CD14-positive monocyte (primary cell): ENCODE data around the gene ZNF275. TPM values are rescaled to one million over a fixed set of nuclear protein-coding genes. Genes with fewer than 3 reads are reported as not detected.

Experiments
- DNase-seq, 3 donors: peaks; one replicate each; pipeline ENCODE4 v3.0.0-alpha.2; 2011 to 2022
- H2AFZ ChIP-seq: 2 replicates; pipeline ENCODE4 v1.6.0; 2012; ENCODE audit warnings: mild to moderate bottlenecking, low read depth, low read length, inconsistent platforms; ENCODE audit not compliant: insufficient read depth, poor library complexity, severe bottlenecking
- H3K27ac ChIP-seq, 2 donors: 1 replicate in 1 of 2; 2 replicates in 1 of 2; pipeline ENCODE4 v1.5.1; 2012 to 2013; ENCODE audit warnings: low read length in 2 of 2, control low read depth in 1 of 2, inconsistent platforms in 1 of 2, low read depth in 1 of 2, mild to moderate bottlenecking in 1 of 2
- H3K27me3 ChIP-seq, 2 donors: one replicate each; pipeline versions ENCODE4 v1.6.0 to v1.6.1; 2011 to 2013; ENCODE audit warnings: low read length in 2 of 2; ENCODE audit not compliant: control insufficient read depth in 2 of 2, insufficient read depth in 2 of 2
- H3K36me3 ChIP-seq, 2 donors: replicated peaks in 1 of 2; 1 replicate in 1 of 2; 2 replicates in 1 of 2; pipeline versions ENCODE4 v1.5.1 to v1.6.1; 2012 to 2013; ENCODE audit warnings: low read length in 2 of 2, control low read depth in 1 of 2, inconsistent platforms in 1 of 2, mild to moderate bottlenecking in 1 of 2; ENCODE audit not compliant: insufficient read depth in 2 of 2, control insufficient read depth in 1 of 2
- H3K4me1 ChIP-seq, 2 donors: 1 replicate in 1 of 2; 2 replicates in 1 of 2; pipeline versions ENCODE4 v1.5.1 to v1.6.1; 2012 to 2013; ENCODE audit warnings: low read length in 2 of 2, control low read depth in 1 of 2, inconsistent platforms in 1 of 2, mild to moderate bottlenecking in 1 of 2, moderate library complexity in 1 of 2; ENCODE audit not compliant: insufficient read depth in 2 of 2, control insufficient read depth in 1 of 2
- H3K4me2 ChIP-seq: replicated peaks from 2 replicates; pipeline ENCODE3; 2012; ENCODE audit warnings: low read length, moderate library complexity, mild to moderate bottlenecking; ENCODE audit not compliant: poor library complexity, severe bottlenecking; ENCODE audit errors: extremely low read depth
- H3K4me3 ChIP-seq, 3 experiments: fragments of 200-600 bp in 1 of 3; sonication (generic) in 1 of 3; replicated peaks in 1 of 3; 1 replicate in 2 of 3; 2 replicates in 1 of 3; pipeline ENCODE4 v1.5.1; 2011 to 2013; ENCODE audit warnings: low read length in 3 of 3, mild to moderate bottlenecking in 3 of 3, control low read depth in 2 of 3, low read depth in 2 of 3, inconsistent platforms in 1 of 3, moderate library complexity in 1 of 3
- H3K79me2 ChIP-seq: 2 replicates; pipeline ENCODE4 v1.6.0; 2012; ENCODE audit warnings: mild to moderate bottlenecking, control low read depth, inconsistent platforms, low read length, moderate library complexity; ENCODE audit not compliant: insufficient read depth
- H3K9ac ChIP-seq: 2 replicates; pipeline ENCODE4 v1.6.0; 2017; ENCODE audit warnings: low read length, mild to moderate bottlenecking; ENCODE audit not compliant: insufficient read depth, poor library complexity, severe bottlenecking
- H3K9me3 ChIP-seq, 2 donors: replicated peaks in 1 of 2; 1 replicate in 1 of 2; 2 replicates in 1 of 2; pipeline versions ENCODE4 v1.5.1 to v1.6.1; 2012 to 2013; ENCODE audit warnings: low read length in 2 of 2, control low read depth in 1 of 2; ENCODE audit not compliant: control insufficient read depth in 1 of 2, insufficient read depth in 1 of 2
- H4K20me1 ChIP-seq: 2 replicates; pipeline ENCODE4 v1.6.0; 2012; ENCODE audit warnings: mild to moderate bottlenecking, low read length, control low read depth, moderate library complexity; ENCODE audit not compliant: insufficient read depth
- H3K27ac Mint-ChIP-seq, 7 donors: one replicate each; pipeline ENCODE4 v1.8.0; 2020; ENCODE audit warnings: mild to moderate bottlenecking in 7 of 7, mixed read lengths in 7 of 7, moderate library complexity in 6 of 7, inconsistent platforms in 2 of 7
- H3K27me3 Mint-ChIP-seq, 3 donors: one replicate each; pipeline ENCODE4 v1.8.0; 2021 to 2022; ENCODE audit warnings: low read depth in 3 of 3, mild to moderate bottlenecking in 3 of 3, mixed read lengths in 3 of 3, moderate library complexity in 3 of 3, inconsistent platforms in 1 of 3
- H3K36me3 Mint-ChIP-seq, 2 donors: one replicate each; pipeline ENCODE4 v1.8.0; 2020; ENCODE audit warnings: mixed read lengths in 2 of 2, inconsistent platforms in 1 of 2, mild to moderate bottlenecking in 1 of 2
- H3K4me1 Mint-ChIP-seq: one replicate; pipeline ENCODE4 v1.8.0; 2020; ENCODE audit warnings: mild to moderate bottlenecking, mixed read lengths
- H3K4me3 Mint-ChIP-seq, 2 donors: one replicate each; pipeline ENCODE4 v1.8.0; 2020; ENCODE audit warnings: mild to moderate bottlenecking in 2 of 2, mixed read lengths in 2 of 2, moderate library complexity in 1 of 2
- H3K9me3 Mint-ChIP-seq, 7 donors: one replicate each; pipeline ENCODE4 v1.8.0; 2020 to 2022; ENCODE audit warnings: mixed read lengths in 7 of 7, mild to moderate bottlenecking in 6 of 7, moderate library complexity in 6 of 7, inconsistent platforms in 2 of 7
- WGBS: methylation state at CpG from one replicate; pipeline ENCODE4 v1.1.5; 2013; ENCODE audit warnings: missing lambda C conversion rate; ENCODE audit not compliant: insufficient coverage; 5-methylcytosine and 5-hydroxymethylcytosine counted together
- intact Hi-C, 2 donors: fragments of 100-400 bp; cut with micrococcal nuclease; formaldehyde crosslinking; loops; one replicate each; pipeline versions ENCODE4 v1.15.0 to v1.15.1; 2023
- polyA plus RNA-seq, 3 donors: library from polyadenylated mRNA; depleted of rRNA in 1 of 3; unstranded in 2 of 3; stranded (reverse) in 1 of 3; fragments of 300-500 nt in 2 of 3; fragments of >200 nt in 1 of 3; fragmentation: Illumina TruSeq in 2 of 3; gene quantifications; 1 replicate in 2 of 3; 2 replicates in 1 of 3; pipeline ENCODE4 v1.2.3, GENCODE V29; 2012 to 2021
- TF ChIP-seq, protein P1 (sequence below): fragments of 200-600 bp; IDR thresholded peaks from one replicate; pipeline ENCODE4 v1.8.0; 2022; ENCODE audit warnings: antibody characterized with exemption, mild to moderate bottlenecking

The ZNF275 gene
- polyA plus RNA-seq, 3 donors, result 1.0 to 4.7 (median 2.1) TPM

DNA sequence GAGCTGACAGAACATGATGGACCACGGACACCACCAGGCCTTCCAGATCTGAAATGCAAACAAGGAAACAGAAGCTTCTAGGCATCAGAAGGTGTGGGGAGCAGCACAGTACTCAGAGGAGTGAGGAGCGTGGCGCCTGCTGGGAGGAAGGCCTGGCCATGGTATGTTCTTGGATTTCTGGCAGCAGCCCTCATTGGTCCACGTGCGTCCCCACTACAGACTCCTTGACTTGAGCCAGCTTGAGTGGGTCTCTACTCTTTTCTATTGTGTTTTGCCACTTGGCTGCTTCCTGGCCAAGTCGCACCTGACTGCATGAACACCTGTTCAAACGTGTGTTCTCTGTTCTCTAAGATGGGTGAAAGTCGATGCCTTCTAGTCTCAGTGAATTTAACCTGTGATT is 18.0 kb downstream of the ZNF275 start:
- intact Hi-C loops, result no loop called here
- Mint-ChIP-seq H3K27me3 (peaks cover 0 to 8% (median 3%) of the 10 kb centered on the region in 3 donors), H3K27ac (no peak overlapping the region), H3K36me3 (peaks cover 15 to 26% of the 10 kb centered on the region in 2 donors), H3K9me3 (peaks cover 0 to 19% (median 7%) of the 10 kb centered on the region in 7 donors), H3K4me3 (no peak overlapping the region), H3K4me1 (no peaks in the 10 kb centered on the region)
- no peak overlapping the region for H2AFZ ChIP-seq
- H3K27ac ChIP-seq, result no peak overlapping the region
- H3K36me3 ChIP-seq, result peaks cover 24 to 29% of the 10 kb centered on the region in 2 donors
- no peak for DNase-seq
- WGBS, result 100% methylated on average over 2 of the region's 8 CpGs
- no peak overlapping the region for H3K9ac ChIP-seq
- no peaks in the 10 kb centered on the region for H3K27me3 ChIP-seq
- no peaks in the 10 kb centered on the region for H3K79me2 ChIP-seq
- H3K4me1 ChIP-seq, result no peaks in the 10 kb centered on the region
- H3K9me3 ChIP-seq, result peaks cover 5 to 12% of the 10 kb centered on the region in 2 donors
- no peaks in the 10 kb centered on the region for H4K20me1 ChIP-seq
- no peak overlapping the region for H3K4me2 ChIP-seq
- H3K4me3 ChIP-seq, result no peak overlapping the region
- TF ChIP-seq, protein P1, sequence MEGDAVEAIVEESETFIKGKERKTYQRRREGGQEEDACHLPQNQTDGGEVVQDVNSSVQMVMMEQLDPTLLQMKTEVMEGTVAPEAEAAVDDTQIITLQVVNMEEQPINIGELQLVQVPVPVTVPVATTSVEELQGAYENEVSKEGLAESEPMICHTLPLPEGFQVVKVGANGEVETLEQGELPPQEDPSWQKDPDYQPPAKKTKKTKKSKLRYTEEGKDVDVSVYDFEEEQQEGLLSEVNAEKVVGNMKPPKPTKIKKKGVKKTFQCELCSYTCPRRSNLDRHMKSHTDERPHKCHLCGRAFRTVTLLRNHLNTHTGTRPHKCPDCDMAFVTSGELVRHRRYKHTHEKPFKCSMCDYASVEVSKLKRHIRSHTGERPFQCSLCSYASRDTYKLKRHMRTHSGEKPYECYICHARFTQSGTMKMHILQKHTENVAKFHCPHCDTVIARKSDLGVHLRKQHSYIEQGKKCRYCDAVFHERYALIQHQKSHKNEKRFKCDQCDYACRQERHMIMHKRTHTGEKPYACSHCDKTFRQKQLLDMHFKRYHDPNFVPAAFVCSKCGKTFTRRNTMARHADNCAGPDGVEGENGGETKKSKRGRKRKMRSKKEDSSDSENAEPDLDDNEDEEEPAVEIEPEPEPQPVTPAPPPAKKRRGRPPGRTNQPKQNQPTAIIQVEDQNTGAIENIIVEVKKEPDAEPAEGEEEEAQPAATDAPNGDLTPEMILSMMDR, result no peak

DNA sequence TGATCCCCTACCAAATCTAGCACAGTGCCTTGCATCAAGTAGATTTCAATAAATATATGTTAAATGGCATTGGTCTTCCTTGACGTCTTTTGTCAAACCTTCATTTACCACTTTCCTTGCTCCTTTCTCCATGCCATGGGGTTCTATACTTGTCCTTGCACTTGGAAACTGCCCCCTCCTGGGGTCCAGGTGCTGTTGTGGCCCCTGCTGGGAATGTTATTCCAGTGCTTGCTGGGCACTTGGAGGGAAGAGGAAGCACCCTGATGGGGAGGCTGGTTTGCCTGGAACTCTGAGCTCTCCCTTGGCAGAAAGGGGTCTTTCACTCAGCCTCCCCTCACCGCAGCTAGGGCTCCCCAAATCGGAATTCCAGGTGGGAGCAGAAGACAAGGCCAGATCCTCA is 18.9 kb downstream of the ZNF275 start:
- peaks cover 7 to 19% of the 10 kb centered on the region in 2 donors for H3K36me3 Mint-ChIP-seq
- no CpG with 5 or more reads among the region's 3 CpGs for WGBS
- Histone ChIP-seq H3K27me3 (no peaks in the 10 kb centered on the region), H3K4me3 (no peak overlapping the region), H3K4me2 (no peak overlapping the region), H3K9ac (no peak overlapping the region), H2AFZ (no peak overlapping the region), H3K9me3 (peaks cover 6 to 19% of the 10 kb centered on the region in 2 donors), H3K36me3 (peaks cover 15 to 21% of the 10 kb centered on the region in 2 donors), H4K20me1 (no peaks in the 10 kb centered on the region), H3K79me2 (no peaks in the 10 kb centered on the region), H3K4me1 (no peaks in the 10 kb centered on the region), H3K27ac (no peak overlapping the region)
- DNase-seq, result no peak
- intact Hi-C loops, result no loop called here
- H3K9me3 Mint-ChIP-seq, result peaks cover 2 to 19% (median 15%) of the 10 kb centered on the region in 7 donors
- H3K4me3 Mint-ChIP-seq, result no peak overlapping the region
- TF ChIP-seq, protein P1, result no peak
- H3K27me3 Mint-ChIP-seq, result peaks cover 0 to 8% (median 3%) of the 10 kb centered on the region in 3 donors
- no peaks in the 10 kb centered on the region for H3K4me1 Mint-ChIP-seq
- no peak overlapping the region for H3K27ac Mint-ChIP-seq
